ENCODE results near the gene CPAMD8. TPM values are rescaled to one million over a fixed set of nuclear protein-coding genes. Genes with fewer than 3 reads are reported as not detected.

CPAMD8 gene

GRCh38 chr19:16846901-16847300, 179.7 kb downstream of the CPAMD8 start:
- peaks cover 47% of the 10 kb centered on the region for H3K79me1 ChIP-seq (replicated peaks; ENCODE audit: low read length, poor library complexity, severe bottlenecking)
- H2AK5ac ChIP-seq (ENCODE audit: low read length, severe bottlenecking), result no peak overlapping the region
- no peak overlapping the region for H3K4ac ChIP-seq (ENCODE audit: low read depth in 1 of 2, low read length in 2 of 2)
- no peak overlapping the region for H3K9ac ChIP-seq (ENCODE audit: low read length)
- DNase-seq, result no peak
- peaks cover 15% of the 10 kb centered on the region for H3K4me1 ChIP-seq (ENCODE audit: control insufficient read depth, insufficient read depth, low read depth, low read length)
- no peak overlapping the region for H2BK5ac ChIP-seq (ENCODE audit: low read depth, low read length, poor library complexity, severe bottlenecking)
- H3K27me3 ChIP-seq (ENCODE audit: control insufficient read depth in 1 of 2, insufficient read depth in 1 of 2, low read length in 2 of 2), result no peaks in the 10 kb centered on the region
- no peak overlapping the region for H4K91ac ChIP-seq (ENCODE audit: low read length)
- H3K14ac ChIP-seq (ENCODE audit: low read length in 2 of 2), result no peak overlapping the region
- WGBS, result 97% methylated on average over 16 of the region's 16 CpGs
- H3K36me3 ChIP-seq (ENCODE audit: control insufficient read depth in 1 of 2, insufficient read depth in 2 of 2, low read depth in 1 of 2, low read length in 2 of 2), result peaks cover 81 to 94% of the 10 kb centered on the region in 2 experiments
- no peaks in the 10 kb centered on the region for H3K9me3 ChIP-seq (ENCODE audit: control insufficient read depth, low read length)
- H3K18ac ChIP-seq (ENCODE audit: low read depth in 1 of 2, low read length in 2 of 2), result no peak overlapping the region
- H3K23ac ChIP-seq (ENCODE audit: low read length in 2 of 2), result no peak overlapping the region
- H3K4me2 ChIP-seq (ENCODE audit: low read length, poor library complexity, severe bottlenecking), result no peak overlapping the region
- no peak overlapping the region for H3K4me3 ChIP-seq (ENCODE audit: insufficient read depth in 1 of 2, low read depth in 1 of 2, low read length in 2 of 2)
- H4K8ac ChIP-seq (ENCODE audit: low read length), result no peak overlapping the region
- H2AFZ ChIP-seq (ENCODE audit: low read depth, low read length), result no peak overlapping the region
- no peak overlapping the region for H2BK120ac ChIP-seq (ENCODE audit: low read depth, low read length)
- H2BK12ac ChIP-seq (ENCODE audit: low read length in 2 of 2), result no peak overlapping the region
- no peak overlapping the region for H3K27ac ChIP-seq (ENCODE audit: low read length, poor library complexity, severe bottlenecking)
- no peak overlapping the region for H2BK15ac ChIP-seq (ENCODE audit: low read depth, poor library complexity, severe bottlenecking)

Small RNA genes within 50 kb of the gene (small RNA-seq; reads per million reads assigned to genes)
- gene RN7SL823P (ENCODE audit: low read depth) (not detected), gene RN7SL835P (ENCODE audit: low read depth) (not detected)

Data from mesenchymal stem cell (in vitro differentiated cells and primary cell).